HG02938 (cell line): ENCODE measurements around the gene F10.

Experiments
- ATAC-seq: cut with Tn5 transposase; IDR thresholded peaks from one replicate; pipeline ENCODE4 v1.9.1; 2021; ENCODE audit warnings: mild to moderate bottlenecking, moderate library complexity; ENCODE audit not compliant: unreplicated experiment

The F10 gene

DNA sequence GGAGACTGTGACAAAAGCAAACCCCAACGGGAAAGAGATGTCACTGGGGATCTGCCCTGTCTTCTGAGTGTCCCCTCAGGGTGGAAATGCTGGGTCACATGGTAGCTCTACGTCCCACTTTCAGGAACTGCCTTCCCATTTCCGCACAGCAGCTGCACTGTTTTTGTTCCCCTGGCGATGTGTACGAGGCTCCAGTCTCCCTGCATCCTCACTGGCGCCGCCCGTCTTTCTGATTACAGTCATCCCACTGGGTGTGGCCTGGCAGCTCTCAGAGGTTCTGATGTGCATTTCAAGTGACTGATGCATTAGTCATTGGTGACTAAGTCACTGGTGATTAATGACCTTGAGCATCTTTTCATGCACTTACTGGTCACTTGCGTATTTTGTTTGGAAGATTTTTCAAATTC is 64.7 kb downstream of the F10 start:
- ATAC-seq: no peak

DNA sequence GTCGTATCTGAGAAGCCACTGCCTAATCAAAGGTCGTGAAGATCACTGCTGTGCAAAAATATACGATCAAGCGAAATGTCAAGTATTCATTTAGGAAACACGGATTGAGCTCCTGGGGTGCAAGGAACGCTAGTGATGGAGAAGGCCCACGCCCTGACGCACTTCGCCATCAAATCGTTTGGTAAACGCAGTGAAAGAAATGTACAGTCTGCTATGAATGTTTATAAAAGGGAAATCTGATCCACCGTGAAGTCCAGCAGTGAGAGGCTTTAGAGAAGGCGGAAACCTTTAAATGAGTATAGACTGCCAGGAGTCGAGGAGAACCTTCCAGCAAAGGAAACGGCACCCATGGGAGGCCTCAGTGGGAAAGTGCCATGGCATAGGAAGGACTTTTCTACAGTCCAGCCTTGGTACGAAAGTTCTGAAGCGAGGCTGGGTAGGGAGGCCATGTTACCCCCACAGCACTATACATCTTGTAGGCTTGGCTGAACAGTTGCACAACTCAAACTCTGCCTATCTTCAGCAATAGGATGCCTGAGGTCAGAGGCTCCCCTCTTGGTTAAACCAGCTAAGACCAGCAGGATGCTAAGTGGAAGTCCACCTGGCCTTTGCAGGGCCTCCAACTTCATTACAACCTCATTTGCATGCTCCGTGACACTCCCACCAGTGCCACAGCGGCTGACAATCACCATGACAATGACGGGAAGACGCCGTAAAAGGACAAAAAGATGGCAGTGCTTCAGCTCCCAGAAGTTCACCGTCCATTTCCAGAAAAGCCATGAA is 65.5 kb downstream of the F10 start:
- no peak for ATAC-seq

DNA sequence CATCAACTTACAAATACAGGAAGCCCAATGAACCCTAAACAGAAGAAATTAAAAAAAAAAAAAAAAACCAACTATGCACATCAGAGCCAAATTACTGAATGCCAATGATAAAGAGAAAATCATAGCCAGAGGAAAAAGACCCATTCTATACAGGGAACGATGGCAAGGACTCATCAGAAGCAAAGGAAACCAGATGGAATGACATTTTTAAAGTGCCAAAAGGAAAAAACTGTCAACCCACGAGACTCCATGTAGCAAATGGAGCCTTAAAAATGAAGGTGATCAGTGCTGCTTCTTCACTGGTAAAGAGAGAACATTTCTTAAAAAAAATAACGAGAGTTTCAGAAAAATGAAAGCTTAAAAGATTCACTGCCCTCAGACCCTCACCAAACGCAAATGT is 67.6 kb downstream of the F10 start:
- ATAC-seq: no peak

DNA sequence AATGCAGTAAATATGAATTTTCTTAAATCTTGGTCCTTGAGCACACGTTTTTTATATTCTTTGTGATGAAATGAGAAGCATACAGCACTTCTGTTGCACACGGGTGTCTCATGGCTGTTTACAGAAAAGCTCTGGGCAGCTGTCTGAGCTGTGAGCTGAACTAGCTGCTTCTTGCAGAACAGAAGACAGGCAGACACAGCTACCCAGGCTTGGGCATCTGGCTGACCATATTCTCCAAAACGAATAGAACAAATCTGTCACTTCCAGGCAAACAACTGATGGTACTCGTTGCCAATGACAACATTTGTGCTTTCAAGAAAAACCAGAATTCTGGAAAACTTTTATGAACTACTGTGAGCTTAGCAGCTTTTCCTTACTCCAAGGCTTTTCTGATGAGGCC is 69.7 kb downstream of the F10 start:
- no peak for ATAC-seq

DNA sequence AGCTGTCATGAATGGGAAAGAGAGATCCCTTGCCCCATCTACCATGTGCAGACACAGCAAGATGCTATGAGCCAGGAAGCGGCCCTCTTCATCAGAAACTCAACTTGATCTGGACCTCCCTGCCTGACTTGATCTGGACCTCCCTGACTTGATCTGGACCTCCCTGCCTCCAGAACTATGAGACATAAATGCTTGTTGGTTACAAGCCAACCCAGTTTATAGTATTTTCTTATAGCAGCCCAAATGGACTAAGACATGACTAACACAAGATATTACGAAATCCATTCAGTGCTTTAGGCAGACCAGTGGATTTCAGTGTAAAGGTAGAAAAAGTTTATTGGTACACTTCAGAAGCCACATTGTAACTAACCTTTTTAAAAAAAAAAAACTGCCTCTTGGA is 70.3 kb downstream of the F10 start:
- ATAC-seq: no peak

DNA sequence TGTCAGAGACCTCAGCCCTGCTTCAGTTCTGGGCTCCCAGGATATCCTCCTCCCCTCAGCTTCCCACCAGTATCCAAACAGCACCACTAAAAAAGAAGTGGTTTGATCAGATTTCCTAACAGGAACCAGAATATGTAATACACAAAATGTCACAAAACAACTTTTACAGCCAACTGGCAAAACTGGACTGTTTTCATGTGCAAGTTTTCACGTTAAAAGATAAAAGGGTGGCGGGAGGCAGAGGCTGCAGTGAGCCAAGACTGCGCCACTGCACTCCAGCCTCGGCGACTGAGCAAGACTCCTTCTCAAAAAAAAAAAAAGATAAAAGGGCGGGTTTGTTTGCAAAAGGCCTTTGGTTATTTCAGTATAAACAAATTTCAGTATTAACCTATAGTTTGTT is 72.8 kb downstream of the F10 start:
- no peak for ATAC-seq

DNA sequence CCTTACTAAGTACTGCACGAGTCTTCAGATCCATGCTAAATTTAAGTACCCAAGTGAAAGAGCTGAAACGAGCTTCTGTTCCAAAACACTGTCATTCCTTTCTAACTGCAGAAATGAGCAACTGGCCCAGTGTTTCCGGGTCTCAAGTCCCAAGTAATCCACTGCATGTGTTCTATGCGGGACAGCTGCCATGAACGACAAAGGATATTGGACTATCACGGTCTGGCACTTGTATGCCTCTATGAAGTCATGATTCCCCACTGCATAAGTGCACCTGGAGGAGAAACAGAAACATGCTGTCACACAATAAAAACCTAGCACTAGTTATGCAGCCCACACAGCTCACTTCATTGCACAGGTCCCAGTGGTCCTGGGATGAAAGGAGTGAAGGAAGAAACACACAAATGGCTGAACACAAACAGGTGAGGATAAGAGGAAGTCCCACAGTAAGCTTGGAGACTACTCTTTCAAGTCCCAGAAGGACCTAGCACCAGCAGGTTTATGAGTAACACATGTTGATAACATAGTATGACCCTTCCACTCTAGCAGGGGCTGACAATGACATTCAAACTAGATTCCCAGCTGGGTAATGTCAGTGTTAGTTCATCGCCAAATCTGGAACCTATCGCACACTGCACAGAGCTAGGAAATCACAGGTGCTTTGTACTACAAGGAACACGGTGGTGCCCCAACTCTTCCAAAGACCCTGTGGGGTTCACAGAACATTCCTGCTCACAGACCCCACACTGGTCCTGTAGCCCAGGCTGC is 74.6 kb downstream of the F10 start:
- ATAC-seq: no peak
